Fibroblast of skin of right biceps (primary cell): Measurements from ENCODE around the gene MDK.

ENCODE experiments used
- DNase-seq: peaks from one replicate; pipeline ENCODE4 v3.0.0-alpha.2; 2013

The MDK gene

DNA sequence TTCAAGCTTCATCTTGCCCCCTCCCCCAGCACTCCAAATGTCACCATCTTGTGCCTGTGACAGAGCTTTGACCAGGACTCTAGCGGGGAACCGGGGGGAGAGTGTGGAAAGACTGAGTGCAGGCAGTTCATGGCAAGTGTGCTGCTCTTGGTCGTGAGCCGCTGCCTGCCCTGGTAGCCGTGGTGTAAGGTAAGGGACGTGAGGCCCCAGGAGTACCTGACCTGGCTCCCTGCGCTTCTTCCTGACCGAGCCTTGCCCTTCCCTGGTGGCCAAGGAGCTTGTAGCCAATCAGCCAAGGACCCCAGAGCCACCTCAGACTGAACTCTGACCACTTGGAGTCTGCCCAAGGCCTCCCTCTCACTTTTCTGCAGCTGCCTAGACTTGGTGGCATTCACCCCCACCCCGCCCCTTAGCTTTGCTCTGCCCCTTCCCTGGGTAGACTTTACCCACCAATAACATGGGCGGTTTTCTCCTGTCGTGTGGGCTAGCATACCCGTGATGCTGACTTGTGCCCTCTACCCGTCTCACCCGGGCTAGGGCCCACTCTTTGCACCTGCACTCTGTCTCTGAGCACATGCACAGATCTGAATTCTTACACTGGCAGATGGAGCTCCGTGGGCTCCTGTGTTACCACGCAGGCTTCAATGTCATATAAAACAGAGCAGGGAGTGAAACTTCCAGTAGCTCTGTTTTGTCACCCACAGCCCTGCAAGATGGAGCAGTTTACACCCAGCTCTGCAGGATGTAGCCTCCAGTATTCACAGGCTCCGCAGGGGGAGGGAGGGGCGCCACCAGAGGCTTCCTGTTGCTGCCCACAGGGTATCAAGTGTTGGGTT lies 32.7 kb upstream of the MDK start:
- no peak for DNase-seq

DNA sequence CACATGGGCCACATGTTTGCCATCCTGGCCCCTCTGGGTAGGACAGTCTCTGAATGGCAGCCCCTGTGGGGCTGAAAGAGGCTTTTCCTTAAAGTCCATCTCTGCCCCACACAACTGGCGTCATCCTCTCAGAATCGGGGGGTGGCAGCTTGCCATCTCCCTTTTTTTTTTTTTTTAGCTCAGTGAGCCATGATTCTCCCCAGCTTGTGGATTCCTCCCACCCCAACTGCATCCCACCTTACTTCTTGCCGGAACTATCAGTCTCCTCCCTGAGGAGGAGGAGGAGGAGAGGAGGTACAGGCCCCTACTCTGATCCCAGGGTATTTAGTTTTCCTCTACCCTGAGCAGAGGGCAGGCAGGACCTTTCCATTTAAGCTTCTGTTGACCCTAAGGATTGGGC lies 30.8 kb upstream of the MDK start:
- DNase-seq = no peak

DNA sequence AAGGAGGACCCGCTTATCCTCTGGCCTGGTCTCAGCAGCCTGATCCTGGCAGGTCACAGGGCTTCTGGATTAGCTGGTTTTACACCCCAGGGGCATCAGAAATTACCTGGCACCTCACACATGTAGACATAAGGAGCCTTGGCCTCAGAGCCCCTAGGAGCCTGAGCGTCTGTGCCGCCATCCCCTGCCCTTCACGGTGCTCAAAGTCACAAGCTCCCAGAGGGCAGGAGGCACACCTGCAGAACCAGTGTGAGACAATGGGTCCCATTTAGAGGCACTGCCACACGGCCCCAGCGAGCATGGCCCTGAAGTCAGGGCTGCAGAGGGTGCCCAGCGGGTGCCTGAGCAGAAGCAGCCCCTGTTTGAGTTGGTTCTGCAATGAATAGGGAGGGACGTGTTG lies 30.3 kb upstream of the MDK start:
- DNase-seq = no peak

DNA sequence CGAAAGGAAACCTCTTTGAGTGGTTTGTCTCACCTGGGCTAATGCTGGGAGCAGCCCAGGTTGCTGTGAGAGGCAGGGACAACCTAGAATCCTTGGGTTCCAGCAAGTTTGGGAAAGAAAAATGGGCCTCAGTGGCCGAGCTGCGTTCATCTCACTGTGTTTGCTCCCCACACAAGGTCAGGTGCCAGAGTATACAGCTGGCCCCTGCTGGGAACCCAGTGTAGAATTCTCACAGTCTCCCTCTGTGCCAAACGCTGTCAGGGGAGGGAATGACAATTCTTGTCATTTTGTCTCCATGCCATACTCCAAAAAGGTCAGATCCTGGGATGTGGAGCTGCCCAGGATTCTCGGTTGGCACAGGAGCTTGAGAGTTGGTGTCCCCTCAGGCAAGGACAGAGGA lies 29.9 kb upstream of the MDK start:
- no peak for DNase-seq

DNA sequence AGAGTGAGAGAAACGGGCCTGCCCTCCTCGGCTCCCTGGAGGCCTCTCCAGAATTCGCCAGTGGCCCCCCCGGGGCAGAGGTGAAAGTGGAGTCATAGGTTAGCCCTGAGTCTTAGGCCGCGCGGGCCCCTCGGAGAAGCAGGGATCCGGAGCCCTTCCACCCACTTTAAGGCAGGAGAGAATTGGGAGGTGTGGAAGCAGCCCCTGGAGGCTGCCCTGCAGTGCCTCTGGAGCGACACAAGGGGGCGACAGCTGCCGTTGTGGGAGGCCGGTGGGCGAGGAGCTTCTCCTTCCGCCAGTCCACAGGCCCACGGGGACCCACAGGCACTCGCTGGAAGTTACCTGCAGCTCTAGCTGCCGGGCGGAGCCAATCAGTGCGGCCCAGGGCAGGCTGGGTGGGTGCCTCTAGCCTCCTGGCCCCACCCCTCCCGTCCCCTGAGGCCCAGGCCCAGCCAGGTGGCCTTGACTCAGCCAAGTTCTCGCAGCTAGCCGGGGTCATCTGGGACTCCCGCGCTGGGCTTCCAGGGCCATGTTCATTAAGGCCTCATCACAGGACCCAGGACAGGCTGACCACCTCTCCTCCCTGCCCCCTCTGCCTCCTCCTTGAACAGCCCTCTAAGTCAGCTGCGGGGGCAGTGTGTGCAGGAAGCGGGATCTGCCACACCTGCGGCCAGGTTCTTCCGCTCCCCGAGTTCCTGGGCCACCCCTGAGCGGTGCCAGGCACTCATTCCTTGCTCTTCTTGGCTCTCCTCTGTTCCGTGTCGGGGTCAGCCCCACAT lies 29.2 kb upstream of the MDK start:
- DNase-seq = peak; percentile 42

DNA sequence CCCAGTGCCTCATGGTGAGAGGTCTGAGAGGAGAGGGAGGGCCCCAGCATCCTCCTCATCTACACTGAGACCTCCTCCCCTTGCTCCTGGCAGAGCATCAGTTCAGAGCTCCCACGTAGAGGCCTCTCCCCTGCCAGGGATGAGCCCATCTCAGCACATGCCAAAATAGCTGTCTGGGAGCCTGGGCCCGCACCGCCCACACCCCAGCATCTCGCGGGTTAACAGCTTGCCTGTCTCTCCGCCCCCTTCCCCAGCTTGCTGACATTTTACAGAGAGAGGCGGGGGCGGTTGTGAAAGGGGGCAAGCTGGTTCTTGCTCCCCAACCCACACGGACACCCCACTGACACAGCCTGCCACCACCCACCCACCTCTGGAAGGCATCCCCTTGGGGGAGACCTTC lies 27.8 kb upstream of the MDK start:
- no peak for DNase-seq

DNA sequence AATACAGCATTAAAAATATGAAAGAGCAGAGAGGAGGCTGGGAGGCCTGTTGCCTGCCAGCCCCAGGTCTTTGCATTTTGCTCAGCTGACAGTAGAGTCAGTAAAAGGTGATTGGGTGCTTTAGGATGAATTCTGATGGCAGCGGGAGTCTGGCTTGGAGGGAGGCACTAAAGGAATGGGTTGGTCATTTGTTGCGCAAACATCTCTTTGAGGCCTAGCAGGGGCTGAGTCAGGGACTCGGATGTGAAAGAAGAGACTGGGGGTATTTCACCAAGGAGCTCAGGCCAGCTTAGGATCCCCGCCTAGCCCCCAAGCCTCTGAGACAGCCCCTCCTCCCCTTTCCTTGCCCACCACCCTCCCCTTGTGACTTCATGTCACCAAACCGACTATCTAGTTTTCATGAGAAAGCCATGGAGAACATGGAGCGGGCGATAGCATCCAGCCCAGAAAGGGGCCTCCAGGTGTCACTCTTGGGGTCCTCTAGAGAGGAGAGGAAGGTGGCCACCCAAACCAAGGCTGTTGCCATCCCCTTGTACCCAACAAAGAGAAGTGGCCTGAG lies 24.5 kb upstream of the MDK start:
- peak; percentile 67 for DNase-seq

DNA sequence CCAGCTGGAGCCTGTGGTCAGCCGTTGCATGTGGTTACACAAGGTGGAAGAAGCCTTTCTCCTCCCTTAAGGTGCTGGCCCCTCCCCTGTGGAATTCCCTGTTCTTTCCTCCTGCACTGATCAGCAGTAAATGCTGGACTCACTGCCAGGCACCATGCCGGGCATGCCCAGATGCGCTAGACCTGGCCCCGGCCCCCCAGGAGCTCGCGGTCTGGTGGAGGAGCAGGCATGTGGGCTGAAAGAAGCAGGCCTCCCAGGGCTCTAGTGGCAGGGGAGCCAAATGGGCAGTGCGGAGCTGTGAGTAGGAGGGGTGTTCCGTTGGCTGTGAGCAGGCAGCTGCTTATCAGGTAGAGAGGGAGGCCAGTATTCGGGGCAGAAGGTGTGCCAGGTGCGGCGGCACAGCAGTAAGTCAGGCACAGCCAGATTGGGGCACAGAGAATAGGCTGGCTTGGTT lies 24.0 kb upstream of the MDK start:
- no peak for DNase-seq

DNA sequence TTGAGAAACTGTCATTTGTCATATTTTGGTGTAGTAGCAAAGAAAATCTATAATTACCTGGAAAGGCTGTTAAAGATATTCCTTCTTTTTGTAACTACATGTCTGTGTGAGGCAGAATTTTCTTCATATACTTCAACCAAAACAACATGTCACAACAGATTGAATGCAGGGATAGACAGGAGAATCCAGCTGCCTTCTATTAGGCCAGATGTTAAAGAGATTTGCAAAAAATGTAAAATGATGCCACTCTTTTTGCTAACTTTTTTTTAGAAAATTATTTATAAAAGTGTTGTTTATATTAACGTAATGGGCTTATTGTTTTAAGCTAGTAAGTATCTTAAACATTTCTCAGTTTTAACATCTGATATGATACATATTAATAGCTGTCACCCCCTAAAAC lies 21.5 kb upstream of the MDK start:
- DNase-seq = no peak

DNA sequence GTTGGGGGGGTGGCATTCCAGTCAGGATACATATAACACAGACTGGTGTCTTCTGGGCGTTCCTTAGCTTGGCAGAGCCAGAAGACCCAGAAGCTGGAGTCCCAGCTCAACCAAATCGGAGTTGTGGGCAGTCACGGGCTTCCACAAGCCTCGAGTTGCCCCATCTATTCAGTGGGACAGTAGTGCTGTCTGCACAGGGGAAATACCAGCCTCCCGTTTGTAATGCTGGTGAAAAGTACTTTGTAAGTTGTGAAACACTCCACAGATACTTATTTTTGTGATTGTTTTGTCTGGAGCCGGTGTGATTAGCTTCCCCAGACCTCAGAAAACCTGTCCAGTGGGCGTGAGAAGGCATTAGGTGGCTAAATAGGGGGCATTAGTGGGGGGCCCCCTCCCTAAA lies 20.6 kb upstream of the MDK start:
- no peak for DNase-seq

DNA sequence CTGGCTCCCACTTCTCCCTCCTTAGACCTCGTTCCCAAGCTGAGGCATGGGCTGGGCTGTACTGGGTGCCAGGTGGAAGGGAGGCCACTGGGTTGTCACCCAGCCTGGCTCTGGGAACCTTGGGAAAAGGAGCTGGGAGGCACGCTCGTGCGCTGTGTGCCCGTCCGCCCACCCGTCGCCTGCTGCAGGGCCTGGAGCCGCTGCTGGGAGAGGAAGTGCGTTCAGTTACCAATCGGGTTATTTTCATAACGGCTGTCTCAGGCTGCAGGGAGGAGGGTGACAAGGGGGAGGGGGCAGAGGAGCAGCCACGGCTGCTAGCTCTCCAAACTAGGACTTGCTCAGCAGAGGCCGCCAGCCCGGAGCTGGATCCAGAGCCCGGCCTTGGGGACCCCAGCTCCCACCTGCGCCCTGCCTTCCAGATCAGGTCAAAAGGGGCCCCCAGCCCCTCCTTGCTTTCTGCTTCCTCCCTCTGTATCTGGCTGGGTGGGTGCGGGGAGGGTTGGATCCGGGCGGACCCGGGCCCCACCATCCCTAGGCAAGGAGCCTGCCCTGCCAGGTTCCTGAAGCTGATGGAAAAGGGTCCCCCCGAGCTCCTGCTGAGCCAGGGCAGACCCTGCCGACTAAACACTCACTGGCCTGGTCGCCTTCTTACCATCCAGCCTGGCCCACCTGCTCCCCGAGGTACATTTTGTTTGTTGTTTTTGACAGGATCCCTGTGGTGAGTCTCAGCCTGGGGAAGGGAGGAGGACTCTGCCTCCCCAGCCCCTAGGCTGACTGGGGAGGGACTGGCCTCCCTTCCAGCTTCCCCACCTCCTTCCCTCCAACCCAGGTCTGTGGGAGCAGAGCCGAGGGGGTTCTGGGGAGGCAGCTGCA lies 19.9 kb upstream of the MDK start:
- peak; percentile 75 for DNase-seq

DNA sequence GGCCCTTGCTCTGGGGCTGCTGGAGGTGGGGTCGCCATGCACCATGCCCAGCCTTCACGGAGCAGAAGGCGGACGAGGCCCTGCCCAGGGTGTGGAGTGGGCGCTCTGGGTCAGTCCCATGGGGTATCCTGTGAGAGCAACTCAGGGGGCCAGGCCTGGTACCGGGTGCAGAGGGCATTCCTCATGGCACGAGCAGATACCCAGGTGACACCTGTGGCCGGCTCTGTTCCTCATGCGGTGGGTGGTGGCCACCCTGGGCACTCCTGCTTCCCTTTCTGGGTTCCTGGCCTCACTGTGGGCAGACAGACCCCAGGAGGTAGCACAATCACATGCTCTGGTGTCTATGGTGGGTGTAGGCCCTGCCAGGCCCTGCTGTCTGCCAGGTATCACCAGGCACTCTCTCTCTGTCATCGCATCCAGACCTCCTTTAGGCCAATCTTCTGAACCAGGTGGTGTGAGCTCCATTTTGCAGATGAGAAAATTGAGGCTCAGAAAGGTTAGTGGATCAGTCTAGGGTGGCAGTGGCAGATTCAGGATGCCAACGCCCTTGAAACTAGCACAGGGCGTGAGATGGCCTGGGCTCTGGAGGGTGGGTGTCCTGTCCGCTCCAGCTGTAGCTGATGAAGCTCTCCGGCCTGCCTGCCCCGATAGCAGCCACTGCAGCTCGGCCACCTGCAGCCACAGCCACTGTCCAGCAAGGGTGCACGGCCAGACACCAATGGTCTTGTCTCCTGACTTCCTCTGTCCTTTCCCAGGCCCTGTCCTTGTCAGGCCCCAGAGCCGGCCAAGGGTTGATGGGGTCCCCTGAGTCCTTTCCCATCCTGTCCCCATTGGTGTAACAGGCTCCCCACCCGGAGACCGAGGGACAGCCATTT lies 19.1 kb upstream of the MDK start:
- no peak for DNase-seq

DNA sequence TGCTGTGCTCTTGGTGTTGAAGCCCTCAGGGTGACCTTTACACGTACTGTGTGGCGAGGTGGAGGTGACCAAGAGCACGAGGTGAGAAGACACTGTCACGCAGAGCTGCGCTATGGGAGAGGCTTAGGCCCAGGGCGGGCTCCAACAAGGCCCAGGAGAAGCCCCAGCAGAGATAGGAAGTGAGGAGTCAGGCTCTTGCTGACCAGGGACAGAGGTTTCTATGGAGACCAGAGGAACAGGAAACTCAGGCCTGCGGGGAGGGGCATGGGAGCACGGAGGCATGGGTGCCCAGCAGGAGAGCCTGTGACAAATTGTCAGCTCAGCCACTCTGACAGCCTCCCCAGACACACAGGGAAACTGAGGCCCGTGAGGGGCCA lies 18.4 kb upstream of the MDK start:
- DNase-seq = peak; percentile 33

DNA sequence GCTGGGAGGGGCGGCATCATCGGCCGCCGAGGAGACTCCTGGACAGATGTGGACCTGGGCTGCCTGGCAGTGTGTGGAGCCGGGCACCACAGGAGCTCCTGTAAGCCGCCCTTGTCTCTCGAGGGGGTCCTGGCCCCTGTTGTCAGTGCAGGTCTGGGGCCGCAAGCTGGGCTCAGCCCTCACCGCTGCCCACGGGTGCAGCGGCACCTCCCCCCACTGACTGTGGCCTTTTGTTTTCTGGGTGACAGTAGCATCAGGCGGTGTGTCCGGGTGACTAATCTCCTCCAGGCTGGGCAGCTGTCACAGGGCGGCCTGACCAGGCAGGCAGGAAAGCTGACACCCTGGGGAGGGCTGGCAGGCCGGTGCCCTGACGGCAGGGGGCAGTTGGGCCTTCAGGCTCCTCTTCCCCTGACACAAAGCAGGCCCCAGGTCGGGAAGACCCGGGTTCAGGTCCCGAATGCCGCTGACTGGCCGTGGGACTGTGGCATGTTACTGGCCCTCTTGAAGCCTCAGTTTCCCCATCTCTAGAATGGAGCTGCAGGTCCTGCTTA lies 17.9 kb upstream of the MDK start:
- DNase-seq = no peak

DNA sequence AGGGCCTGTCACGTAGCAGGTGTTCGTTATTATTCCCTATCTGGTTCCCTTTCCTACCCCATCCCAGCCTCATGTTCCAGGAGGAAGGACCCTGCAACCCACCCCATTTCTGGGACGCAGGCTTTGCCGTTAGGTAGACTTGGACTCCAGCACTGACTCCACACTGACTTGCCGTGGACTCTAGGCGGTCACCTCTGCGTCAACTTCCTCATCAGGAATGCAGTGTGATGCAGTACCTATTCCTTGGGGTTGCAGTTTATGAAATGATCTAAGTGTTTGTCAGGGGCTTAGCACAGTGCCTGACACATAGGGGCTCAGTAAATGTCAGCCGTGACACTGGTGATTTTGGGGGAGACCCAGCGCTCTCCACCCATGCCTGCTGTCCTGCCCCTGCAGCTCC lies 17.4 kb upstream of the MDK start:
- no peak for DNase-seq

DNA sequence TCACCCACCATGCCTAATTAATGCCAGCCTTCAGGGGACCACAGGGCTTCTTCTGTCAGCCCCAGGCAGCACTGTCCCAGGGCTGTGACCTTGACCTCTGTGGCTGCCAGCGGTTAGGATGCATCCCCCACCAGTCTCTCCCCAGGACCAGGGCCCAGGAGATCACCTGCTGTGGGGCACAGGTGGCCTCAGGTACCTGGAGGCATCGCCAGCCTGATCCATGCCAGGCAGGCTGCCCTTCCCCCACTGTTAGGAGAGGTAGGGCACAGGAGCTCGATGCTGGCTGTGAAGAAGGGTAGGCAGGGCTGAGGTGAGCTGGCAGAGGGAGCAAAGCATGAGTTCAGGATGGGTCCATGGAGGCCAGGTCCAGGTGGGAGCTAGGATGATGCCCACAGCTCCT lies 16.7 kb upstream of the MDK start:
- no peak for DNase-seq

DNA sequence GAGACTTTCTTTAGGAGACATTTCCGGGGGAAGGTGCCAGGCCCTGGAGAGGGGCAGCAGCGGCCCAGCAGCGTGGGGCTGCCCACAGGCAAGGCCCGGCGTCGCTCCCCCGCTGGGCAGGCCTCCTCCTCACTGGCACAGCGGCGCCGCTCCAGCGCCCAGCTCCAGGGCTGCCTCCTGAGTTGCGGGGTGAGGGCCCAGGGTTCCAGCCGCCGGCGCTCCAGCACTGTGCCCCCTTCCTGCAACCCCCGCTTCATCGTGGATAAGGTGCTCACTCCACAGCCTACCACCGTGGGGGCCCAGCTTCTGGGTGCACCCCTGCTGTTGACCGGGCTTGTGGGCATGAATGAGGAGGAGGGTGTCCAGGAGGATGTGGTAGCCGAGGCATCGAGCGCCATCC lies 15.2 kb upstream of the MDK start:
- no peak for DNase-seq

DNA sequence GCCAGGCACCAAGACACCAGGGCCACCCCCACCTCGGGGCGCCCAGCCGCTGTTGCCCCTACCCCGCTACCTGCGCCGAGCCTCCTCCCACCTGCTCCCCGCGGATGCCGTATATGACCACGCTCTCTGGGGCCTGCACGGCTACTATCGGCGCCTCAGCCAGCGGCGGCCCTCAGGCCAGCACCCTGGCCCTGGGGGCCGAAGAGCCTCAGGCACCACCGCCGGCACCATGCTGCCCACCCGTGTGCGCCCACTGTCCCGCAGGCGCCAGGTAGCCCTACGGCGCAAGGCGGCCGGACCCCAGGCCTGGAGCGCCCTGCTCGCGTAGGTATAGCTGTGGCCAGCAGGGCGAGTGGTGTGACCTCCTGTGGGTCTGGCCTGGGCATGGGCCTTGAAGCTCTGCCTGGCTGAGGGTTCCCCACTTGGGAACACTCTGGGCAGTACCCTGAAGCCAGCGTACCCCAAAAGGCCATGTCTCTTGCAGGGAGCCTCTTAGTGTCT lies 14.8 kb upstream of the MDK start:
- no peak for DNase-seq

DNA sequence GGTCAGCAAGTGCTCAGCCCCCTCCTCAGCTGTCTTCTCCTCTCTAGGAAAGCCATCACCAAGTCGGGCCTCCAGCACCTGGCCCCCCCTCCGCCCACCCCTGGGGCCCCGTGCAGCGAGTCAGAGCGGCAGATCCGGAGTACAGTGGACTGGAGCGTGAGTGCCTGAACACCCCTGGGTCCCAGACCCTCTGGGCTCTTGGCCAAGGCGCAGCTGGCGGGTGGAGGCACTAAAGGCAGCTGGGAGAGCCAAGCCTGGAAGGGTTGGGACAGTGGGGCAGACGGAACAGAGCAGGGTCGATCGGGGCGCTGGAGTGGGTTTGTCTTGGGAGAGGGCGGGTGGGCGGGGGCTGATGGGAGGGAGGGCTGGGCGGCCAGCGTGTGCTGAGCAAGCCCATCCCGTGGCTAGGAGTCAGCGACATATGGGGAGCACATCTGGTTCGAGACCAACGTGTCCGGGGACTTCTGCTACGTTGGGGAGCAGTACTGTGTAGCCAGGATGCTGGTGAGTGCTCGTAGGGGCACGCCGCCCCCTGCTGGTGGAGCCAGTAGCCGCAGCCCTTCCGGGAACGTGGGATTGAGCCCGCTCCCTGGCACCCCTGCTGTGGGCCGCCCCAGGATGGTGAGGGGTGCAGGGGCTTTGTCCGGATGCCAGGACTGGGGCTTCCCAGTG lies 14.1 kb upstream of the MDK start:
- peak; percentile 51 for DNase-seq

DNA sequence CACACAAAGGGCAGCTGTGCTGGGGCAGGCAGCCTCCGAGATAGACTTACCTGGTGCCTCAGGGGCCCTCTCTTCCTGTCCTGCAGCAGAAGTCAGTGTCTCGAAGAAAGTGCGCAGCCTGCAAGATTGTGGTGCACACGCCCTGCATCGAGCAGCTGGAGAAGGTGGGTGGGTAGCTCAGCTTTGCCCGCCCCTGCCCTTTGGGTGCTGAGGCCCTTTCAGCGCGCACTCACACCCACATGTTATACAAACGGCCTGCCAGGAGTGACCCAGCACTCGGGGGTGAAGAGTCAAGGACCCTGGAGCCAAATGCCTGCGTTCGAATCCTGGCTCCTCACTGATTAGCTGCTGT lies 13.6 kb upstream of the MDK start:
- DNase-seq = no peak
